IPS DF 19.7 (cell line): ENCODE results near the gene LIN52.
"Not testable (repeated sequence)": the region's sequence is repeated elsewhere in the genome, so short reads cannot be mapped to it uniquely, and the experiment has no call there.

Experiments
- DNase-seq: peaks from one replicate; pipeline ENCODE4 v3.0.0-alpha.2; 2013; ENCODE audit warnings: low read depth, low spot score

Gene LIN52

DNA sequence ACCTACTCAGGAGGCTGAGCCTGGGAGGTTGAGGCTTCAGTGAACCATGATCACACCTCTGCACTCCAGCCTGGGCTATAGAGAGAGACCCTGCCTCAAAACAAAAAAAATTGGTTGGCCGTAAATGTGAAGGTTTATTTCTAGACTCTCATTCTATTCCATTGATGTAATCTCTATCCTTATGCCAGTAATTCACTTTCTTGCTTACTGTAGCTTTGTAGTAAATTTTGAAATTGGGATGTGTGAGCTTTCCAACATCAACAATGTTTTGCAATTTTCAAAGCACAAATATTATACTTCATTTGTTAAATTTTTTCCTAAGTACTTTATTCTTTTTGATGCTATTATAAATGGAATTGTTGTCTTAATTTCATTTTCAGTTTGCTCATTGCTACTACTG is 24.6 kb downstream of the LIN52 start:
- DNase-seq: no peak

- DNase-seq: not testable (repeated sequence)
Measured at GRCh38 chr14:74111395-74112216, 26.9 kb downstream of the LIN52 start.

- DNase-seq: not testable (repeated sequence)
Measured at GRCh38 chr14:74125487-74125886, 40.7 kb downstream of the LIN52 start.

DNA sequence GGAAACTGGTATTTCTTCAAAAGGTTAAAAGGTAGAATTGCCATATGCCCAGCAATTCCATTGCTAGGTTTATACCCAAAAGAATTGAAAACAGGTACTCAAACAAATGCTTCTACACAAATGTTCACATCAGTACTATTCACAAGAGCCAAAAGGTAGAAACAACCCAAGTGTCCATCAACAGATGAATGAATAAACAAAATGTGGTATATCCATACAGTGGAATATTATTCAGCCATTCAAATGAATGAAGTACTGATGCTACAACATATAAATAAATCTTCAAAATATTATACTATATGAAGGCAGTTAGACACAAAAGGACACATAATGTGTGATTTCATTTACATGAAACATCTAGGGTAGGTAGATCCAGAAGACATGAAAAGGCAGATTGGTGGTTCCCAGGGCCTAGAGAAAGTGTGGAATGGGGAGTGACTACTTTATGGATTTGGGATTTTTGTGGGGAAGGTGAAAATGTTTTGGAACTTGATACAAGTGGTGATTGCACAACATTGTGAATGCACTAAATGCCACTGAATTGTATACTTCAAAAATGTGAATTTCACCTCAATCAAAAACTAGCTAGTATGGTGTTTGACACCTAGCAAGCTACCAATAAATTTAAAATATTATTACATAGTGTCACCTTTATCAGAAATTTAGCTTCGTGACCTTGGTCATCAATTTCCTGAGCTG is 41.7 kb downstream of the LIN52 start:
- DNase-seq: no peak

GRCh38 chr14:74127634-74128033 is 42.9 kb downstream of the LIN52 start:
- no peak for DNase-seq

DNA sequence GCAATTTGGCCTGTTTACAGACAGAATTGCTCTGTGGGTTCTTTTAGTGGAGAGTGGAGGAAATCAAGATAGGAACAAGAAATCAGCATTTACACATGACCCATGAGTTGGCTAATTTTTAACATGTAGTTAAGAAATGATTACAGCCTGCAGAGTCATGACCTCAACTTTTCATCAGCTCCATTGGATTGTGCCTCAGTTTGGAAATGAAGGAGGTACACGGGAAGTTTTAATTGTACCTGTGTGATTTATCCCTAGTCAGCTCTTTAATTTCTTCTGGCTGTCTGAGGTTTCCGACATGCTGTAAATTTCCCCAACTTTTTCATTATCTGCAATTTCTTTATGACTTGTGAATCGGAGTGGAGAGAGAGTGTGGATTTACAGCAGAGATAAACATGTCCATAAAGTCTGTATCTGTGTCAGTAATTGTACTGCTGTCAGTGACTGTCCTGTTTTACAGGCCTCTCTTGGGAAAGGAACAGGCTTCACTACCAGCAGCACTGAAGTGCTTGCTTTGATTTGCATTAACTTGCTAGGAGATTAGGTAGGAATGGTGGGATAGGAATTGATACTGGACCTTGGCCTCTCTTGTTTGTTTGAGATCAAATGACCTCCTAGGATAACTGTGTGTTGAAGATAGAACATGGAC is 49.2 kb downstream of the LIN52 start:
- no peak for DNase-seq

- no peak for DNase-seq
Measured at GRCh38 chr14:74134484-74134883, 49.7 kb downstream of the LIN52 start.

DNA sequence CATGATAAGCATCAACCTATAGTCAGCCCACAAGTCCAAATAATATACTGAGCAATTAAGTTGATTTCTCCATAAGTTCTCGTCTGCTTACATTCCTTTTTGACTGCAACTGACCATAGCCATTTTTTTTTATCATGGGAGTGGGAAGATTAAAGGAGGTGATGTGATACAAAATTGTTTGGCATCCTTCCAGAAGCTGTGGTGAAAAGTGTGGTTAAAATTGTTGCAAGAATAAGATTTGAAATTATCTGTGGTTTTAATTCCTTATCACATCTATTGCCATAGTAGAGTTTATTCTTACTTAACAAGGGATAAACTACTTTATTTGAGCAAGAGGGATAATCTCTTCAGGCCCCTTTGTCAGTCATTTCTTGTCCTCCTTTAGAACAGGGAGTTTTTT is 50.7 kb downstream of the LIN52 start:
- DNase-seq: no peak

DNA sequence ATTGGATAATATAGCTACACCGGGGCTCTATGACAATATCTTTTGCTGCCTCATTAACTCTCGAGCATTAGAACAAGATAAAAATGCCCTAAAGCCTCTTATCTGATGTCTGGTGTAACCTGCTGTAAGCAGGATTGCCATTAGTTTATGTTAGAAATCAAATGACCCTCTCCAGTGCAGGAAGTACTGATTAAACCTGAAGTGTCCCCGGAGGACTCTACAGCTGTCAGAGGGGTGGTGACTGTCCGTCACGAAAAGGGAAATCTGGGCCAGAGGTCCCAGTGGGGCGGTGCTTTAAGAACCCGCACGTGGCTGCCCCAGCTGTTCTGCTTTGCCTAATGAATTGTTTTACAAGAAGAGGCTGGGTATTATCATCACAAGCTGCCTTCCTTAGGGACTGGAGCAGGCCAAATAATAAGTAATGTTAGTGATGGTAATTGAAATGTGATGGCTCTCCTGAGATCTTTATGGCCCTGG is 55.7 kb downstream of the LIN52 start:
- DNase-seq: no peak

DNA sequence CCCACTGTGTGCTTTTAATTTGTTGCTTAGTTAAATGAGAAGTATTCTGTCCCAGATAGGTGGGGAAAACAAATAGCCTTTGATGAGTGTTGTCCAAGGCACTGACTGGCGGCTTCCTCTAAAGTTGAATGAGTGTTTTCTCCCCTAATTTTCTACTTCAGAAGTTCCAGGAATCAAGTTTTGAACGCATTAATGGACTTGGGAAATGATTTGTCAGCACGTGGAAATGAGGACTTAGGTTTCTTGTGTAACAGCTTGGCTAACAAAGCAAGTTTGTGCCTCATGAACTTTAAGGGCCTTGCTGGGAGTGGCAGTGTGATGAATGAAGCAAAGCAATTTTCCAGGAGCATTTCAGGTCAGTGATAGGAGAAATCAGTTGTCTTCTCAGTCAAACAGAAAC is 56.9 kb downstream of the LIN52 start:
- DNase-seq: no peak

GRCh38 chr14:74142523-74142922 is 57.8 kb downstream of the LIN52 start:
- no peak for DNase-seq

DNA sequence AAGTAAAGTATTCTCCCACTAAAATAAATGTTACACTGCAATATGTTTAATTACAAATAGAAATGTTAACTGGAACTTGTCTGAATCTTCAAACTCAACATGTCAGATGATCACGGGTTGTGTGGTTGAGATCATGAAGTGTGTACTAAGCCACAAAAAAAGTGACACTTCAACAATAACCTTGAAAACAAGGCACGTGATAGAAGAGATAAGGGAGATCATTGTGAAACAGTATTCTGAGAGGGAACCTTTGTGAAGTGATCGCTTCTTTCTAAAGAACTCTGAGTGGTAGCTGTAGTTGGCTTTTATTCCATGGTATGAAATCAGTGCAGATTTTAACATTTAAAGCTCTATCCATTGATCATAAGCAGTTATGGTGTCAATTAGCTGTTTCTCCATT is 60.0 kb downstream of the LIN52 start:
- DNase-seq: no peak

DNA sequence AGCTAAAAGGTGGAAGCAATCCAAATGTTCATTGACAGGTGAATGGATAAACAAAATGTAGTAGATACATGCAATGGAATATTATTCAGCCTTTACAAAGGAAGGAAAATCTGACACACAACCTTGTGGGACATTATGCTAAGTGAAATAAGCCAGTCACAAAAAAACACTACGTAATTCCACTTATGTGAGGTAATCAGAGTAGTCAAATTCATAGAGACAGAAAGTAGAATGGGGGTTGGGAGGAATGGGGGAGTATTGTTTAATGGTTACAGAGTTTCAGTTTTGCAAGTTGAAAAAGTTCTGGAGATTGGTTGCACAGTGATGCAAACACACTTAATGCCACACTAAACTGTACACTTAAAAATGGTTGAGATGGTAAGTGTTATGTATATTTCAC is 62.8 kb downstream of the LIN52 start:
- no peak for DNase-seq

- DNase-seq: no peak
Measured at GRCh38 chr14:74148705-74149104, 63.9 kb downstream of the LIN52 start.

- DNase-seq: no peak
Measured at GRCh38 chr14:74155287-74155686, 70.5 kb downstream of the LIN52 start.

- no peak for DNase-seq
Measured at GRCh38 chr14:74155749-74156148, 71.0 kb downstream of the LIN52 start.

- no peak for DNase-seq
Measured at GRCh38 chr14:74160763-74161162, 76.0 kb downstream of the LIN52 start.

DNA sequence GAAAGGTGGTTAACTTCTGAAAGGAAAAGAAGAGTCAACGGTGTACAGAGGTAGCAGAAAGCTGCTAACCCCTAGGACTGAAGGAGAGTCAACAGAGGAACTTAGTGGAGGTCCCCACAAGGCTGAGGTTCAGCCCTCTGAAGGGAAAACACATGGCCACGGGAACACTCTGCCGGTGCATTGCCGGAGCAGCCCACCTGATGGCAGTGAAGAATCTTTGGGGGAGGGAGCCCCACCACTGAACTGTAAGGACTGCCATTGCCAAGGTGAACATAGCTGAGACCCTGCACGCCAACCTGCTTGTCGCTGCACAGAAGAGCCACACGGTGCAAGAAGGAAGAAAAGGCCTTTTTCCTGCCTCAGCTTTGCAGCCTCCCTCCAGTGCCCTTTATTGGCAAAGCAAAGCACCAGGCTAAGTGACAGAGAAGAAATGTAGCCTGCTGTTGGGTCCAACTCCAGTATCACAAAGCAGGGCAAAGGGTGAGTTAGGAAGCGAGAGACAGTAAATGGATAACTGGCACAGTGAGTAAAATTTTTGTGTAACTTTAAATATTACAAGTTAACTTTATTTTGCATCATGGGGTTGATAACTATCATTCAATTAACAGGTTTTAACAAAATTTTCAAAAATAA is 76.9 kb downstream of the LIN52 start:
- peak; percentile 47 for DNase-seq

DNA sequence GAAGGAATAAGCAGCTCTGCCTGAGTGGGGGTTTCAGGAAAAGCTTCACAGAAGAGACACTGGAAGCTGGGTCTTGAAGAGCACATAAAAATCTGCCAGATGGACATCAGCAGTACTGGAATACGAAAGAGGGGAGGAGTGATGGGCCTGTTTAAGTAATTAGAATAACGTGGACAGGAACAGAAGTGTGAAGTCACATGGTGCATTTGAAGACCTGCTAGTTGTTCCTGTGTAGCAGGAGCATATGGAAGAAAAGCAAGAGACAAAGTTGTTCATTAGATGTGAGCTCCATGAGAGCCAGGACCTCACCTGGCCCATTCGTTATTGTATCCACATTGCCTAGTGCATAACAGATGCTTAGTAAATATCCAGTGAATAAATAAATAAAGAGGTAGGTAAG is 85.2 kb downstream of the LIN52 start:
- DNase-seq: no peak

DNA sequence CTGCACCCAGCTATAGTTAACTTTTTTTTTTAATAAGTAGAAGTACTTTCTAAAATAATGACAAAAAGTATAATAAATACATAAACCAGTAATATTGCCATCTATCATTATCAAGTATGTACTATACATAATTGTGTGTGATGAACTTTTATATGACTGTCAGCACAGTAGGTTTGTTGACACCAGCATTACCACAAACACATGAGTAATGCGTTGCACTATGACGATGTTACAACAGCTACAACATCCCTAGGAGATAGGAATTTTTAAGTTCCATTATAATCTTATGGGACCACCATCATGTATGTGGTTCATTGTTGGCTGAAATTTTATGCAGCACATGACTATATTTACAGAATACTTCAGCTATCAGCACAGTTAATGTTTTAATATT is 91.6 kb downstream of the LIN52 start:
- no peak for DNase-seq

- DNase-seq: no peak
Measured at GRCh38 chr14:74179856-74180255, 95.1 kb downstream of the LIN52 start.

DNA sequence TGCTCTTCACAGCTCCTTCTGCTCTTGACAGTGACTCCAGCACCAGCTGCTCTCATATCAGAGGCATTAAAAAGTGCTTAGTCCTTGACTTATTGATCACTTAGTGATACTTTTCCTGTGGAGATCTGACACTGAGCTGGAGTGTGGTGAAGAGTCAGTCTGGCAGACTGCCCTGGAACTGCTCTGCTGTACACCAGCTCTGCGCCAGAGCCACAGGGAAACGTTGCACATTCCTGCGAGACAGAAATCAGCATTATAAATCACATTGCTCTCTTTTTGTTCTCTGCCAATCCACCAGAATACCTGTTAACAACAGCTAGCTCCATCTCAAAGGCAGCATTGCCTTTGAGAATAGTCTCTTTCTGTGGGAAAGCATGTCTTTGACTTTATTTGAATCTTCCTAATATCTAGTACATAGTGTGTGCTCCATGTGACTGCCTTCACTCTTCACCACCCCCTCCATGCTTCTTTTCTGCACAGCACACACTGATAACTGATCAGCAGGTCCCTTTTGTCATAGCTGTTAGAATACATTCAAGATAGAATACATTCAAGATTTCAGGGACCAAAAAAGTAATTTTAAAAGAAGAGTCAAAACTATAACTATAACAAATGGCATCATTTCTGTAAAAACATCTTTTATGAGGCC is 106.3 kb downstream of the LIN52 start:
- DNase-seq: no peak
